SU-DHL-6 (cell line): Measurements from ENCODE around the gene IFNL2.
"Not testable (repeated sequence)": the region's sequence is repeated elsewhere in the genome, so short reads cannot be mapped to it uniquely, and the experiment has no call there.

Source experiments
- H2AFZ ChIP-seq: fragments of 200-600 bp; sonication (generic); 2 replicates; pipeline ENCODE4 v1.6.1; 2014; ENCODE audit warnings: low read depth, mild to moderate bottlenecking, moderate library complexity, mixed read lengths, antibody characterized with exemption, low read length; ENCODE audit not compliant: severe bottlenecking
- H3F3A ChIP-seq: fragments of 200-600 bp; shearing (Covaris generic); 2 replicates; pipeline ENCODE4 v1.6.0; 2016; ENCODE audit warnings: antibody characterized with exemption, mild to moderate bottlenecking; ENCODE audit not compliant: insufficient read depth
- H3K27ac ChIP-seq: fragments of 200-600 bp; sonication (generic); 2 replicates; pipeline ENCODE4 v1.5.1; 2016; ENCODE audit warnings: low read depth, mild to moderate bottlenecking, low read length, moderate library complexity, mixed read lengths
- H3K27me3 ChIP-seq: fragments of 200-600 bp; sonication (generic), shearing (Covaris generic); 2 replicates; pipeline ENCODE4 v1.6.0; 2014; ENCODE audit warnings: mild to moderate bottlenecking, low read length
- H3K36me3 ChIP-seq: fragments of 200-600 bp; sonication (generic); 2 replicates; pipeline ENCODE4 v1.6.1; 2014; ENCODE audit warnings: mild to moderate bottlenecking, low read length, mixed read lengths
- H3K4me2 ChIP-seq: fragments of 300-600, 200-600 bp; shearing (Covaris generic), sonication (generic); 2 replicates; pipeline ENCODE4 v1.6.0; 2014; ENCODE audit warnings: low read length, low read depth, mild to moderate bottlenecking; ENCODE audit not compliant: poor library complexity, severe bottlenecking
- H3K4me3 ChIP-seq: fragments of 200-600 bp; sonication (generic); 2 replicates; pipeline ENCODE4 v1.5.1; 2014; ENCODE audit warnings: antibody characterized with exemption, low read length, mild to moderate bottlenecking, mixed read lengths; ENCODE audit not compliant: insufficient read depth, poor library complexity, severe bottlenecking
- H3K79me2 ChIP-seq: fragments of 200-600 bp; sonication (generic); 2 replicates; pipeline ENCODE4 v1.6.1; 2014; ENCODE audit warnings: mild to moderate bottlenecking, low read length, moderate library complexity; ENCODE audit not compliant: insufficient read depth
- H3K9ac ChIP-seq: fragments of 200-600 bp; sonication (generic); 2 replicates; pipeline ENCODE4 v1.7.0; 2014; ENCODE audit warnings: mild to moderate bottlenecking, low read length
- H3K9me2 ChIP-seq: fragments of 200-600 bp; sonication (generic); replicated peaks from 2 replicates; pipeline ENCODE4 v1.6.1; 2014; ENCODE audit warnings: low read length; ENCODE audit not compliant: insufficient read depth
- H3K9me3 ChIP-seq: fragments of 200-600 bp; sonication (generic); 2 replicates; pipeline ENCODE4 v1.6.1; 2014; ENCODE audit warnings: low read length, mixed read lengths; ENCODE audit not compliant: insufficient read depth
- H4K20me1 ChIP-seq: fragments of 200-600 bp; sonication (generic); 2 replicates; pipeline ENCODE4 v1.6.1; 2014; ENCODE audit warnings: low read depth, mild to moderate bottlenecking, antibody characterized with exemption, low read length, moderate library complexity, mixed read lengths
- CTCF ChIP-seq: fragments of 200-600 bp; sonication (generic); IDR thresholded peaks from one replicate; pipeline ENCODE4 v1.5.1; 2017; ENCODE audit warnings: antibody characterized with exemption, mild to moderate bottlenecking, low read length, moderate library complexity; ENCODE audit not compliant: insufficient read depth, poor library complexity, severe bottlenecking
- EZH2phosphoT487 ChIP-seq: fragments of 200-600 bp; sonication (generic), shearing (Covaris generic); conservative IDR thresholded peaks from 2 replicates; pipeline ENCODE4 v1.6.1; 2018; ENCODE audit warnings: mild to moderate bottlenecking, antibody characterized with exemption, low read length, moderate library complexity, mixed read lengths

IFNL2 gene

GRCh38 chr19:39269369-39269768 lies 1.2 kb downstream of the IFNL2 start:
- H3K27ac ChIP-seq, H3K9me2 ChIP-seq, H3K27me3 ChIP-seq, H3K79me2 ChIP-seq, H4K20me1 ChIP-seq, H3F3A ChIP-seq, H3K9me3 ChIP-seq, H3K4me3 ChIP-seq, H3K4me2 ChIP-seq, H2AFZ ChIP-seq, H3K9ac ChIP-seq, H3K36me3 ChIP-seq: not testable (repeated sequence)

- TF ChIP-seq CTCF: no peak
- no peak for TF ChIP-seq EZH2phosphoT487
- Histone ChIP-seq H3F3A (no peaks in the 10 kb centered on the region), H4K20me1 (no peaks in the 10 kb centered on the region)
Observed at GRCh38 chr19:39270036-39270871, 2.1 kb downstream of the IFNL2 start.

GRCh38 chr19:39273859-39274258 lies 5.7 kb downstream of the IFNL2 start:
- H3K4me2 ChIP-seq, H3K27me3 ChIP-seq, H3F3A ChIP-seq: not testable (repeated sequence)

More at GRCh38 chr19:39270036-39270871, 2.1 kb downstream of the IFNL2 start:
- Histone ChIP-seq H3K36me3 (no peaks in the 10 kb centered on the region), H2AFZ (no peak overlapping the region), H3K27me3 (no peaks in the 10 kb centered on the region), H3K4me2 (no peak overlapping the region), H3K9me2 (no peaks in the 10 kb centered on the region), H3K9ac (no peak overlapping the region), H3K9me3 (no peaks in the 10 kb centered on the region), H3K4me3 (no peak overlapping the region), H3K27ac (no peak overlapping the region), H3K79me2 (no peaks in the 10 kb centered on the region)

GRCh38 chr19:39275578-39275977 lies 7.4 kb downstream of the IFNL2 start:
- Histone ChIP-seq H3K9ac (no peak overlapping the region), H3K36me3 (no peaks in the 10 kb centered on the region), H3K27me3 (no peaks in the 10 kb centered on the region), H2AFZ (no peak overlapping the region), H3K27ac (no peak overlapping the region), H3K79me2 (no peaks in the 10 kb centered on the region), H3F3A (no peaks in the 10 kb centered on the region), H3K4me2 (no peak overlapping the region), H3K9me3 (no peaks in the 10 kb centered on the region), H3K9me2 (no peaks in the 10 kb centered on the region), H4K20me1 (no peaks in the 10 kb centered on the region), H3K4me3 (no peak overlapping the region)
- no peak for TF ChIP-seq EZH2phosphoT487
- TF ChIP-seq CTCF: no peak

More at GRCh38 chr19:39273859-39274258, 5.7 kb downstream of the IFNL2 start:
- H3K27ac ChIP-seq, H4K20me1 ChIP-seq, H3K79me2 ChIP-seq, H3K9me3 ChIP-seq, H3K36me3 ChIP-seq, H3K9ac ChIP-seq, H3K4me3 ChIP-seq, H2AFZ ChIP-seq, H3K9me2 ChIP-seq: not testable (repeated sequence)
